Hematopoietic multipotent progenitor cell treated with erythropoietin and hydrocortisone succinate and interleukin-3 and kit ligand, for 8 days (in vitro differentiated cells): ENCODE results near the gene COL6A1.
"Not testable (repeated sequence)": the region's sequence is repeated elsewhere in the genome, so short reads cannot be mapped to it uniquely, and the experiment has no call there.

Experiments
- DNase-seq: peaks from one replicate; pipeline ENCODE4 v3.0.0-alpha.2; 2015

COL6A1 gene

GRCh38 chr21:45945066-45945867 lies 36.3 kb upstream of the COL6A1 start:
- no peak for DNase-seq

GRCh38 chr21:45945868-45946210 lies 35.7 kb upstream of the COL6A1 start:
- no peak for DNase-seq

GRCh38 chr21:45947296-45947695 lies 34.3 kb upstream of the COL6A1 start:
- DNase-seq: no peak

- no peak for DNase-seq
Measured at GRCh38 chr21:45947716-45948255, 33.8 kb upstream of the COL6A1 start.

- DNase-seq: no peak
Measured at GRCh38 chr21:45948576-45949141, 32.9 kb upstream of the COL6A1 start.

GRCh38 chr21:45949928-45950739 lies 31.4 kb upstream of the COL6A1 start:
- no peak for DNase-seq

- DNase-seq: no peak
Measured at GRCh38 chr21:45950740-45951515, 30.6 kb upstream of the COL6A1 start.

- DNase-seq: no peak
Measured at GRCh38 chr21:45951676-45952075, 29.9 kb upstream of the COL6A1 start.

GRCh38 chr21:45952527-45952926 lies 29.0 kb upstream of the COL6A1 start:
- DNase-seq: not testable (repeated sequence)

- no peak for DNase-seq
Measured at GRCh38 chr21:45952974-45953373, 28.6 kb upstream of the COL6A1 start.

- no peak for DNase-seq
Measured at GRCh38 chr21:45954261-45954660, 27.3 kb upstream of the COL6A1 start.

GRCh38 chr21:45954921-45955320 lies 26.6 kb upstream of the COL6A1 start:
- DNase-seq: no peak

GRCh38 chr21:45957551-45957950 lies 24.0 kb upstream of the COL6A1 start:
- DNase-seq: no peak

- DNase-seq: no peak
Measured at GRCh38 chr21:45957981-45958600, 23.5 kb upstream of the COL6A1 start.

- no peak for DNase-seq
Measured at GRCh38 chr21:45959182-45959581, 22.4 kb upstream of the COL6A1 start.

- DNase-seq: no peak
Measured at GRCh38 chr21:45959779-45960390, 21.7 kb upstream of the COL6A1 start.

GRCh38 chr21:45961408-45961807 lies 20.2 kb upstream of the COL6A1 start:
- DNase-seq: not testable (repeated sequence)

- no peak for DNase-seq
Measured at GRCh38 chr21:45962531-45963231, 18.9 kb upstream of the COL6A1 start.

- no peak for DNase-seq
Measured at GRCh38 chr21:45963232-45963570, 18.4 kb upstream of the COL6A1 start.

GRCh38 chr21:45964649-45965048 lies 16.9 kb upstream of the COL6A1 start:
- no peak for DNase-seq

GRCh38 chr21:45965084-45965809 lies 16.3 kb upstream of the COL6A1 start:
- DNase-seq: no peak
